DMS 273 (cell line): Measurements from ENCODE around the gene POU2F2.
"Not testable (repeated sequence)": the region's sequence is repeated elsewhere in the genome, so short reads cannot be mapped to it uniquely, and the experiment has no call there.

Experiments used
- DNase-seq: peaks from one replicate; lab custom pipeline; 2025; ENCODE audit not compliant: unreplicated experiment; lab: John Stamatoyannopoulos, UW

Gene POU2F2

GRCh38 chr19:42102877-42103276, 29.4 kb downstream of the POU2F2 start:
- DNase-seq: no peak

- DNase-seq: not testable (repeated sequence)
These were observed 32.0 kb downstream of the POU2F2 start for GRCh38 chr19:42100241-42100640.

- no peak for DNase-seq
These were observed 32.8 kb downstream of the POU2F2 start for GRCh38 chr19:42099336-42099925.

GRCh38 chr19:42098781-42099180, 33.5 kb downstream of the POU2F2 start:
- DNase-seq: no peak

GRCh38 chr19:42097461-42097860, 34.8 kb downstream of the POU2F2 start:
- no peak for DNase-seq

GRCh38 chr19:42096255-42096837, 35.9 kb downstream of the POU2F2 start:
- DNase-seq: no peak

- no peak for DNase-seq
These were observed 36.4 kb downstream of the POU2F2 start for GRCh38 chr19:42095814-42096230.

- no peak for DNase-seq
These were observed 37.0 kb downstream of the POU2F2 start for GRCh38 chr19:42095142-42095813.

- DNase-seq: peak; percentile 28
These were observed 38.3 kb downstream of the POU2F2 start for GRCh38 chr19:42093926-42094325.

- DNase-seq: no peak
These were observed 38.7 kb downstream of the POU2F2 start for GRCh38 chr19:42093505-42093904.

- peak; percentile 83 for DNase-seq
These were observed 39.9 kb downstream of the POU2F2 start for GRCh38 chr19:42092350-42092749.

- peak; percentile 58 for DNase-seq
These were observed 40.5 kb downstream of the POU2F2 start for GRCh38 chr19:42091742-42092141.

- DNase-seq: no peak
These were observed 40.9 kb downstream of the POU2F2 start for GRCh38 chr19:42091300-42091699.

GRCh38 chr19:42090672-42091071, 41.6 kb downstream of the POU2F2 start:
- peak; percentile 74 for DNase-seq

GRCh38 chr19:42089772-42090171, 42.5 kb downstream of the POU2F2 start:
- DNase-seq: no peak

GRCh38 chr19:42089191-42089750, 43.0 kb downstream of the POU2F2 start:
- DNase-seq: no peak

GRCh38 chr19:42088471-42089190, 43.6 kb downstream of the POU2F2 start:
- DNase-seq: no peak

GRCh38 chr19:42086770-42087550, 45.3 kb downstream of the POU2F2 start:
- no peak for DNase-seq

- no peak for DNase-seq
These were observed 46.0 kb downstream of the POU2F2 start for GRCh38 chr19:42086188-42086736.

GRCh38 chr19:42083537-42083936, 48.7 kb downstream of the POU2F2 start:
- no peak for DNase-seq
